B cell (primary cell): Measurements from ENCODE around the gene CCDC183.
A peak's percentile ranks its signal among the peaks of the same experiment; 100 is the strongest.

Experiments
- EZH2 ChIP-seq: IDR thresholded peaks from 2 replicates; pipeline ENCODE4 v1.6.1; 2012; ENCODE audit warnings: borderline replicate concordance, low read depth, mild to moderate bottlenecking, moderate library complexity, low read length; ENCODE audit not compliant: insufficient read depth, poor library complexity, severe bottlenecking
- TF ChIP-seq, protein P1 (sequence below): fragments of 200-600 bp; IDR thresholded peaks from one replicate; pipeline ENCODE4 v1.8.0; 2022; ENCODE audit warnings: antibody characterized with exemption, mild to moderate bottlenecking

DNA sequence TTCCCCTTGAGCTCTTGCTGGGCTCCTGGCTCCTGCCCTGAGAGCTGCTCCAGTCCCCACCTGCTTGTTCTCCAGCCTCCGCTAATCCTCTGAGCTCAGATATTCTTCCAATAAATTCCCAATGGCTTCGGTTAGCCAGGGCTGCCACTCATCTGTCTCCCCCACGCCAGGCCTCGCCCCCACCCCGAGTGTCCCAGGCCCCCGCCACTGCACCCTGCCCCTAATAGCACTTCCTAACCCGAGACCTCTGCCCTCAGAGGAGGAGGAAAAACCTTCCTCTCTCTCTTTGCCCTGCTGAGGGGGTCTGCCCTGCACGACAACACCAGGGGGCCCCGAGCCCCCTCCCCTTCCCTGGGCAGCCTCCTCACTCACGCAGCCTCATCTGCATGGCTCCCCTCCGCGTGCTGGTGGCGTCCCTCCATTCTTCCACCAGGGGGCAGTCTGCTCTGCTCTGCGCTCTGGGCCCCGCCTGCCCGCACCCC is 26.4 kb upstream of the CCDC183 start:
- TF ChIP-seq, protein P1, sequence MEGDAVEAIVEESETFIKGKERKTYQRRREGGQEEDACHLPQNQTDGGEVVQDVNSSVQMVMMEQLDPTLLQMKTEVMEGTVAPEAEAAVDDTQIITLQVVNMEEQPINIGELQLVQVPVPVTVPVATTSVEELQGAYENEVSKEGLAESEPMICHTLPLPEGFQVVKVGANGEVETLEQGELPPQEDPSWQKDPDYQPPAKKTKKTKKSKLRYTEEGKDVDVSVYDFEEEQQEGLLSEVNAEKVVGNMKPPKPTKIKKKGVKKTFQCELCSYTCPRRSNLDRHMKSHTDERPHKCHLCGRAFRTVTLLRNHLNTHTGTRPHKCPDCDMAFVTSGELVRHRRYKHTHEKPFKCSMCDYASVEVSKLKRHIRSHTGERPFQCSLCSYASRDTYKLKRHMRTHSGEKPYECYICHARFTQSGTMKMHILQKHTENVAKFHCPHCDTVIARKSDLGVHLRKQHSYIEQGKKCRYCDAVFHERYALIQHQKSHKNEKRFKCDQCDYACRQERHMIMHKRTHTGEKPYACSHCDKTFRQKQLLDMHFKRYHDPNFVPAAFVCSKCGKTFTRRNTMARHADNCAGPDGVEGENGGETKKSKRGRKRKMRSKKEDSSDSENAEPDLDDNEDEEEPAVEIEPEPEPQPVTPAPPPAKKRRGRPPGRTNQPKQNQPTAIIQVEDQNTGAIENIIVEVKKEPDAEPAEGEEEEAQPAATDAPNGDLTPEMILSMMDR = peak; percentile 33
- TF ChIP-seq EZH2 = no peak
